ENCODE data around the gene FCRL6. TPM values are rescaled to one million over a fixed set of nuclear protein-coding genes. Genes with fewer than 3 reads are reported as not detected.
A peak's percentile ranks its signal among the peaks of the same experiment; 100 is the strongest.

Gene FCRL6, protein sequence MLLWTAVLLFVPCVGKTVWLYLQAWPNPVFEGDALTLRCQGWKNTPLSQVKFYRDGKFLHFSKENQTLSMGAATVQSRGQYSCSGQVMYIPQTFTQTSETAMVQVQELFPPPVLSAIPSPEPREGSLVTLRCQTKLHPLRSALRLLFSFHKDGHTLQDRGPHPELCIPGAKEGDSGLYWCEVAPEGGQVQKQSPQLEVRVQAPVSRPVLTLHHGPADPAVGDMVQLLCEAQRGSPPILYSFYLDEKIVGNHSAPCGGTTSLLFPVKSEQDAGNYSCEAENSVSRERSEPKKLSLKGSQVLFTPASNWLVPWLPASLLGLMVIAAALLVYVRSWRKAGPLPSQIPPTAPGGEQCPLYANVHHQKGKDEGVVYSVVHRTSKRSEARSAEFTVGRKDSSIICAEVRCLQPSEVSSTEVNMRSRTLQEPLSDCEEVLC
- not detected for polyA plus RNA-seq (2013, experiment 1 of 2; ENCODE audit: insufficient read length)
- not detected for polyA plus RNA-seq (2013, experiment 2 of 2; ENCODE audit: insufficient read length)

DNA sequence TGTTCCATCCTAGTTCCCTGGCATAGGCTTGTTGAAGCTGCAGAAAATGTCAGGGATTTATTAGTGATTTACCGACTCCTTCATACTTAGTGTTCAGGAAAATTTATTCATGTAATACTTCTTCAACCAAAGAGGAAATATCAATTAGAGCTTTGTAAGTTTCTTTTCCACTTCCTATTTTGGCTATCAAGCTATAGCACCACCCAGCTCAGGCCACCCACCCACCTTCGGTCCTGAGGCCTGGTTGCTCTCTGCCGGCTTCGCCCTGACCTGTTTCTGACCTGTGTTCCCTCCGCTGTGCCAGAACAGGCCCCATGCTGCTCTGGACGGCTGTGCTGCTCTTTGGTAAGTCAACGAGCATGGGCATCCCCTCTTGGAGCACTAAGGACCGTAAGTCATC is at the start of gene FCRL6:
Gene FCRL6, plus strand, starts transcription at position 250 of the 400 bp plus-strand sequence. Its CDS starts 65 bp downstream, at position 315.
- no peak for DNase-seq

DNA sequence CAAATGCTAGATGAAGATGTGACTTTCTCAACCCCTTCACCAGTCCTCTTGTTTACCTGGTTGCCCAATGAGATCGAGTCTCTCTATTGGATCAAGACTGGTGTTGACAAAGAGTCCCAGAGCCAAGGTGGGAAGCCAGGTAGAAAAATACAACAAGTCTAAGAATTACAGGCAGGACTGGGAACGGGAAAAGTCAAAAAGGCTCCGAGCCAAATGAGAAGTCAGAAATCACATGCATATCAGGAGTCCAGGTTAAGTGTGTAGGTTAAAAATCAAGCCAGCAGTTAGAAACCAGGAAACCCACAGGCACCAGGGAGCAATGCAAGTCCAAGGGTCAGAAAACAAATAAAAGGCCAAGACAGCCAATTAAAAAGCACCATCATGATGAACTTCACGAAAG is 48.8 kb upstream of the FCRL6 start:
- no peak for DNase-seq

DNA sequence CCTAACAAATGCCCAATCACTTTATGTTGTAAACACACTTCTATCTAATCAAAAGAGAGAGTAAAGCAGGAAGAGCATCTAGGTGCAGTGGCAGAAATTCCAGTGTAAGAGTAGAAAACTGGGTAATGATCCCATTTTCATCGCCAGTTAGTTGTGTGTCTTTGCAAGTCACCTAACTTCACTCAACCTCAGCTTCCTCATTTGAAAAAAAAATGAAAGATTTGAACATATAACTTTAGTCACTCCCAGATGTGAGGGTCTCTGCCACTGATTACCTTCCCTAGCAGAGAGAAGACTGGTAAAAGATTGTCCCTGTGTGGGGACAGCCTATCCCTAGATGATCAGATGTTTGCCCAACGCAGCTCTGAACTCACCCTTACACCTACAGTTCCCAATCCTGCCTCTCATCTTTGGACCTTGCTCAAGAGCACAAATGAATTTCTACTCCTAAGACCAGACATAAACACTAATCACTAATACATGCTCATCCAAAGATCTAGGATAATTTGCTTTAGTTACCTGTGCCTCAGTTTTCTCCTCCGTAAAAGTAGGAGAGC is 46.6 kb upstream of the FCRL6 start:
- no peak for DNase-seq

DNA sequence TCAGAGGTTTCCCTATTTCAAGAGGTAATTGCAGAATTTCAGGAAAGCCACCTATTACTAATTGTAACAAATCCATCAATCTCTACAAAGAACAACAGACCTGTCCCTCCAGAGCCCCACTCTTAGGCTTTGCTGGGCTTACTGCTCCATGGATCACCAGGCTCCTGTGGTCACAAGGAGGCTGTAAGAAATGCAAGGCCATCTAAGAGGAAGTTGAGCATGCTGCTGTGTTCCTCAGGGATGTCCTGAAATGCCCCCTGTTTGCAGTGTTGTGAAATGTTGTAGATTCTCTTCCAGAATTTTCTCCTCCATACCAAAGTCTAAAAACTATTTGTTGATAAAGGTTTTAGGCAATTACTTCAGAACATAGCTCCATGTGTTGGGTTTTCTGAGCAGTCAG is 45.8 kb upstream of the FCRL6 start:
- DNase-seq = no peak

DNA sequence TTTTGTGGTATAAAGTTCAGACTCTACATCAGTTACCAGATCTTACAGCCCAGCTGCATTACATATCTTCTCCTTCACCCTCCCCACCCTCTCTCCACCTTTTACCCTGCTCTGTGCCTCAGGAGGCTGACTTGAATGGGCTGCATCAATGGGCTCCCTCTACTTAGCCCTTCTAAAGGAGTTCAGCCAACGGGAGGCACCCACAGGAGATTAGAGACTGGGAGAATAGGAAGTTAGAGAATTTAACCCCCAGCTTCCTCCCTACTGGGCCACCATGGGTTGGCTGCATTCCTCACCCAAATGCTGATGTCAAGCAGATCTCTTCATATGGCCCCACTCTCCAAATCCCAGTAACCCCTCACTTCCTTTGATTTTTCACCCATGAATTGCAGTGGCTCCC is 38.5 kb upstream of the FCRL6 start:
- DNase-seq = no peak

DNA sequence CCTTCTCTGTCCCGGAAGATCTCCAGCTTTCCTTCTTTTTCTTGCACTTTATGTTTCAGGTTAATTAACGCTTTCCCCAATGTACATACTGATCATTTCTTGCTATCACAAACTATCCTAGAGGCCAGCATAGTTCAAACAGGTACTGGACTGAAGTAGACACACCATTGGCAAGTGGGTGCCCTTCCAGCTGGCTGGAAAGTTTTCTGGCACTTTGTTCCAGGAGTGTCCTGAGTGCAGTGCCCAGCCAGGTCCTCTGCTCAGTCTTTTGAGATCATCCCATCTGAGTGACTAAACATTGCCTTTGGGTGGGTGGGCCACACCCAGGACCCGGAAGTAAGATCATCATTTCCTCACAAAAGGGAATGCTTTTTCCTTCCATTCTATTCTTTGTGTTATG is 36.4 kb upstream of the FCRL6 start:
- DNase-seq = no peak

DNA sequence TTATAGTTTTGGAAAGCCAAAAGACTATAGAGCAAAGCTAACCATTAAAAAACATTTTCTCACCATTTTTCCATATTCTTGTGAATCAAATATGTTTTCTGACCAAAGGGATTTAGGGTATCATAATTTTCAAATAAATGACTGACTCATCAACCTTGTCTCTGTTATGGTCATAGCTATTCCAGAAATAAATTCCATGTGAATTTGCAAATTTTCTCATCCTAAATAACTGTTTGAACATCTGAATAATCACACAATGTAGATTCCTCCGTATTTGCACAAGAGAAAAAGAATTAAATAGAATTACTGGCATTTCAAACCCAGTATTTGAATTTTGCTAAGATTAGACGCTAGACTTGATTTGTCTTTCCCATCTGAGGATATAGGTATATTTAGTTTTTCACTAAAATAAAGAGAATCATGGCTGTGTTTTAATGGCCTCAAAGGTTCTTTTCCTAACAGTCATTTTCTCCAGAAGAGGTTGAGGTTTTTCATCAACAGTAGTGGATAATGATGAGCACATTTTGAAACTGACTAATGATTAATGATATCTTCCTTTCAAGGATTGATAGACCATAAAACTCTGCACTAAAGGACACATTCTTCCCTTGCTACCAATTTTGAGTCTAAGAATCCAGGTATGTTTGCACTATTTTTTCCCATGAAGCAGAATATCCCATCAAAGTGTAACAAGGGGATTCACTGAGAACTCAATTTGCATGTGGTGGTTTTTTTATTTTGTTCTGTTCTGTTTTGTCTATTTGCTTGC is 30.8 kb upstream of the FCRL6 start:
- DNase-seq = no peak

DNA sequence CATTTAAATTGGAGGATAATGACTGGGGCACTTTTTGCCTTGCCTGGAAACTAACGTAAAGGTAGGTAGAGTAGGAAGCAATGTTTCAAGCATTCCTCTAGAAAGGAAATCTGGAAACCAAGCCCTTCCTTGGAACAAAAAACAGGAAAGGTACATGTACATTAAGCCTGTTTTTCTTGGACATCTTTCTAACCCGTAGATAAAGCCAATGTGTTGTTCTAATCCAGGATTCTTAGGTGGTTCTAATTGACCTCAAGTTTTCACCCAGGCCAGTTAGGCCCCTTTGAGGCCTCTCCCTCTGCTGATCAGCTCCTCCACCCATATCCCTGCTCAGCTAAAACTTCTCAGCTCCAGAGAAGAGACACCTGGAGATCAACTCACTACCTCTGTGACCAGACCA is 27.7 kb upstream of the FCRL6 start:
- DNase-seq = no peak

DNA sequence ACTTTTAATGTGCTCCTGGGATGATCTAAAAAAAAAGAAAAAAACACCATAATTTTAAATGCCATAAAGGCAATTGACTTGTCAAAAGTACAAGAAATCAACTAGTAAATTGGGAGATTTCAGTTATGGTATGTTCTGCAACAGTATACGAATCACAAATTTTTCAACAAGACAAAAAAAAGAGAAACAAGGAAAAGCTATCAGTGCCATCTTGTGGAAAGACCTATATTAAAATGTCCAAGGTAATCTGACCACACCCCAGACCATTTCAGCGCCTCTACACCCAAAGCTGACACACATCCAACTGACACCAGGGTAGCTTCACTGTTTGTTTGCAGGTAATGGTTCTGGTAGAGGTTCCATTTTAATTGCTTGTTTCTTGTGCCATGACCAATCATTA is 26.4 kb upstream of the FCRL6 start:
- no peak for DNase-seq

DNA sequence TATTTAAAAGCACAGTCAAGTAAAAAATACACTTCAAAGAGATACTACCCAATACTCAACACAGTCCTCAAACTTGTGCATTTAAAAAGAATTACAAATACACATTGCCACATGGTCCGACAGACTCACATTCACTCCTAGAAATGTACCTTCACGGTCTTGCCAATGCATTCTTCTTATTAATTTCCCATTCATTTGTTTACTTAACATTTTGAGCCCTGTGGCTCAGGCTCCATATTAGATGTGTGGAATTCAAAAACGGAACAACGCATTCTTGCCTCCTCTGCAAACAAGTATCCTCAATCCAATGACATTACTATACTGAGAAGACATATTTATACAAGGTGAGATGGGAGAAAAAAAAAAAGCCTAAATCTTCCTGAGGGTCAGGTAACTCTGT is 23.9 kb upstream of the FCRL6 start:
- DNase-seq = no peak

DNA sequence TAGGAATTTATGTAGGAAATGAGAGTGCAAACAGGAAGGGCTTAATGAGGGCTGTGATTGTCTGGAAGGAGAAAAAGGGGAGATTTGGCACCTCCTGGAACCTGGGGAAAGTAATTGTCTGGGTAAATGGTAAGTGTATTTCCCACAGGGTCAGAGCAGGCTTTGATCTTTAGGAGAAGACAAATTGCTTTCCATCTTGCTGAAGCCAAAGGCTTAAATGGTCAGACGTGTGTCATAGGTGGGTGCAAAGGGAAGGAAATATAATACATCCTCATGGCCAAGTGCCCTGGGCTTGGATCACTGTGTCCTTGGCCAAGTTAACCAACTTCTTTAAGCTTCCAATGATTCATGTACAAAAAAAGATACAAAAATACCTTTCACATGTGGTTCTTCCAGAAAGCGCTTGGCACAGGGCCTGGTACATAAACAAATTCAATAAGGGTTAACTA is 22.7 kb upstream of the FCRL6 start:
- DNase-seq = peak; percentile 61

DNA sequence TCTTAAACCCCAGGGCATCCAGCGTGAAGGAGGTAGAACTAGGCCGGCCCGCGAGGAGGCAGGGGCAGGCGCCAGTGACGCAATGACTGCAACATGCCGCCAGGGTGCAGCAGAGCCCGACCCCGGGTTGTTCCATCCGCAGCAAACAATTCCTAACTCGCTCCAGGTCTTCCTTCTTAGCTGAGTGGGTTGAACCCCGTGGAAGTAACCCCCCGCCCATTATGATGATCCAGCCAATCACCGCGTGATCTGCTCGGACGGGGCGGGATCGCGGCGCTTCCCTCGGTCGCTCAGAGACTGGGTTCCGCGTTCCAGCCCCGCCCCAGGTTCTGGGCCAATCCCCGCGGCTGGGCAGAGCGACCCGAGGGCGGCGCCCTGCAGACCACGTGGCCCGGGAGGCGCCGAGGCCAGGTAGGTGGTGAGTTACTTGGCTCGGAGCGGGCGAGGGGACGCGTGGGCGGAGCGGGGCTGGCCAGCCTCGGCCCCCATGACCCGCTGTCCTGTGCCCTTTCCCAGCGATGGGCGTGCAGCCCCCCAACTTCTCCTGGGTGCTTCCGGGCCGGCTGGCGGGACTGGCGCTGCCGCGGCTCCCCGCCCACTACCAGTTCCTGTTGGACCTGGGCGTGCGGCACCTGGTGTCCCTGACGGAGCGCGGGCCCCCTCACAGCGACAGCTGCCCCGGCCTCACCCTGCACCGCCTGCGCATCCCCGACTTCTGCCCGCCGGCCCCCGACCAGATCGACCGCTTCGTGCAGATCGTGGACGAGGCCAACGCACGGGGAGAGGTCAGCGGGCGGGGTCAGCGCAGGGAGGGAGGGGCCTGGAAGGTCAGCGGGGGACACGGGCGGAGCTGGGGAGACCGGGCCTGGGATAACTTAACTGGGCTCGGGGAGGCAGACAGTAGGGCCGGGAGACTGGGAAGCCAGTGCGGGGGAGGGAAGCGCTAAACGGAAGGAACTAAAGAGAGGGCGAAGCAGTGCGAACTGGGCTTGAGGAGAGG is 21.3 kb upstream of the FCRL6 start, which contains the start of gene DUSP23:
Gene DUSP23, plus strand, starts transcription at position 380 of the 1,000 bp plus-strand sequence. Its CDS starts 139 bp downstream, at position 519.
- DNase-seq = peak; percentile 98

DNA sequence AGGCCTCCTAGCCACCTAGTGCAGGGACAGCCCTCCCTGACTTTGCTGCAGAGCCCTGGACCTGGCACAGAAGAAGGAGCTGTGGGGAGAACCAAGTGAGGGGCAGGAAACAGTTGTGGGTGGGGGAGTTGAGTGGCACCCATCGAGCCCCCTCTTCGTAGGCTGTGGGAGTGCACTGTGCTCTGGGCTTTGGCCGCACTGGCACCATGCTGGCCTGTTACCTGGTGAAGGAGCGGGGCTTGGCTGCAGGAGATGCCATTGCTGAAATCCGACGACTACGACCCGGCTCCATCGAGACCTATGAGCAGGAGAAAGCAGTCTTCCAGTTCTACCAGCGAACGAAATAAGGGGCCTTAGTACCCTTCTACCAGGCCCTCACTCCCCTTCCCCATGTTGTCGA is 20.2 kb upstream of the FCRL6 start:
- no peak for DNase-seq

DNA sequence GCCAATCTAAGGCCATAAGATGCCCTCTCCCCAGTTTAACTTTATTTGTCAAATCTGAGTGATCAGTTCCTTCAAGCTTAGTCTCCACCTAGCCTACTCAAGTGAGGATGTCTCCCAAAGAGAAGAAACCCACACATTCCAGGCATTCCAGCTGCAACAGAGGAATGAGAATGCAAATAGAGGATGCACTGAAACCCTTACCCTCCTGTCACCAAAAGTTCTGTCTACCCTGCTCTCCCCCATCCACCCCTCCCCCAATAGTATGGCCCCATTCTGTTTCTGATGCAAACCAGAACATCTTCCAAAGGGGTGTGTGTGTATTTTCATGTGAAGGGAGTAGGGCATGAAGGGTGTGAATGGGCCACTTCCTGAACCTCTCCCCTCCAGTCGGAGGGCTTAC is 18.4 kb upstream of the FCRL6 start:
- DNase-seq = peak; percentile 35

DNA sequence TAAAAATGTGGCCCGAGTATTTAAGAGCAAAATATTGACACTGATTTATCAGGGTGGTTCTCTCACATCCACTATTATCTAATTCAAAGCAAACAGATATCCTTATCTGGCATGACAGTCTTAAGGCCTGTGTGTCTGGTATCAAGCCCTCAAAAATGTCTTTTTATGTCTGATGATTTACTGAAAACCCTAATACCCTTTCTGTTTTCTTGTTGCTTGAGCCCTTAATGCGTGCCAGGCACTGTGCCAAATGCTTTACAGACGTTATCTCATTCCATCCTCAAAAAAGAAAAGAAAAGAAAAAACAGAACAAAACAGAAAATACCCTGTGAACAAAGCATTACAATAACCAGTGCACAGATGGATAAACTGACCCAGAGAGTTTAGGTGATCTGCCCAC is 15.7 kb upstream of the FCRL6 start:
- DNase-seq = no peak

DNA sequence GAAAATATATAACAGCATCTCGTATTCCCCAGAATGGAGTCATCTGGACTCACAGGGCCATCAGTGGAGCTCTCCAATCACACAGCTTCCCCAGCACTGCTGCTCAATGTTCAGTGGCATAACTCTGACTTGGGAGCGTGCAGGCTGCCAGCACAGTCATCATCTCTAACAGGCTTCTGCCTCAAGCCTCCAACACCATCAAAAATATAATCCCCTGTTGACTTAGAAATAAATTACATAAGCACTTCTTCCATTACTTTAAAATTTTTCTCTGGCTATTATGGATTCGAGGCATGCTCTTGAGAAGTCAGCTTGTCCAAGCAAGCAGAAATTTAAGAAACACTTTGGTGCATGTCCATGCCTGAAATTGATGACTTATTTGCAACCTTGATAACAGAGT is 15.2 kb upstream of the FCRL6 start:
- DNase-seq = peak; percentile 14

DNA sequence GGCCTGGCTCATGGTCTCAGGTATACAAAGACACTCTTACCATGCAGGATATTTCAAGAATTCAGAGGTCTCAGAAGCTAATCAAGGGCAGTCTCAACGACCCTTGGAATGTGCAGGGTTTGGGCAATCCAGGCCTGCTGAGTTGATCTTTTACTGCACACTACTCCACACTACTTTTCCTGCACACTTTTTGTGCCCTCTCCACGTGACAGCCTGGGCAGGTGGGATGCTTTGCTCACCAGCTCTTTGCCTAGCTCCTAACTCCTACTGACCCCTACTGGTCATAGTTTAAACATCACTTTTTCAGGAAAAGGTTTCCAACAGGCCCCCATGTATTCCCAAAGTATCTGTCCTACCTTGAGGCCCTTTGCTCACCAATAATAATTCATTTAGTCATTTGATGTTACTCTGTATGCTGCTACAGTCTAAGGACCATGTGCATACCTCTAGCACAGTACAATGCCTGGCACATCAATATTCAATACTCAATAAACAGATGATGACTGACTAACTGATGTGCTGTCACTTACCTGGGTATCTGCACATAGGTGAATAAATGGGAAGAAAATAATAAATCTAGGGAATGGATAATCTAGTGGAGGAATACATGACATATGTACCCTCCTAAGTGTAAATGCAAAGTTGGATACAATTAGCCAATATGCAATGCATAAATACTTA is 11.8 kb upstream of the FCRL6 start:
- DNase-seq = peak; percentile 6

DNA sequence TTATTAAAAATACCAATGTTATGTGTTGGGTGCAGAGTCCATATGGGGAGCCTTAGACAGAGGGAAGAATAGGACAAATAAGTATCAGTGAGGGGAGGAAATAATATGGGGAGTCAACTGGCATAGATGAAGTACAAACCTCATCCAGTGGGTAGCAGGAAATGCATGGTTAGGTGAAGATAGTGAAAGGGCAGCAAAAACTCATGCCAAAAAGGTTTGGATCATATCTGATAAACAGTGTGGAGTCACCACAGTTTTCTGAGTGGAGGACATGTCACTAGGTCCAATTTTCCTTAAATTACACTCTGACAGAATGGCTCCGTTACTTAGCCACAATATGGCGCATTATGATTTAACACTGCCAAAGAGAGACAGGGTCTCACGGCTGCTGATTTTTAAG is 11.1 kb upstream of the FCRL6 start:
- DNase-seq = no peak

DNA sequence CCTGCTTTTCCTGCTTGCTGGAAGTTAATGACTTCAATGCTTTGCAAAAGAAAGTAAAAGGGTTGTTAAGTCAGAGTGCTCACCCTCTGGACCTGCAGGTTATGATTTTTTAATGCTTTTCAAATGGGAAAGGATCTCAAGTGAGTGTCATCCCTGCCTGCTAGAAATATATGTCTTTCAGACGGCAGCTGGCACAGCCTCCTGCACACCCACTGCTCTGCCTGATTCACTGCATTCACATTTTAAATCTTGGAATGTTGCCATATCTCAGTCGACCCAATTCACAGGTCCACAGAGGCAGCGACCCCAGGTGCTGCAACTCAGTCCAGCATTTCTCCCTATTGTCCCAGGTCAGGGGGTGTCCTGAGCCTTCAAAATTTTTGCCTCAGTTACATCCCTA is 10.7 kb upstream of the FCRL6 start:
- DNase-seq = no peak

DNA sequence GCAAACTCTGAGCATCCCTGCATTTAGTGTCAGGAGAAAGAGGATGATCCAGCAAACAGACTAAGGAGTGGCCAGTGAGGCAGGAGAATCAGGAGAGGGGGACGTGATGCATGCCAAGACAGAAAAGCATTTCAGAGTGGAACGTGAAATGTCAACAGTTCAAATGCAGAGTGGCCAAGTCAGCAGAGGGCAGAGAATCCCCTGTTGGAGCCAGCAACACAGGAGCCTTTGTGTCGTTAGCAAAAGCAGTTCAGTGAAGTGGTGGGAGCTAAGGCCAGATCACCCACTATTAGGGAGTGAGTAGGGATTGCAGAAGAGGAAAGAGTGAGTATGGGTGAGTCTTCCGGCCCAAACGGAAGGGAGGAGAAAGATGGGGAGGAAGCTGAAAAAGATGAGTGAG is 6.6 kb upstream of the FCRL6 start:
- no peak for DNase-seq

DNA sequence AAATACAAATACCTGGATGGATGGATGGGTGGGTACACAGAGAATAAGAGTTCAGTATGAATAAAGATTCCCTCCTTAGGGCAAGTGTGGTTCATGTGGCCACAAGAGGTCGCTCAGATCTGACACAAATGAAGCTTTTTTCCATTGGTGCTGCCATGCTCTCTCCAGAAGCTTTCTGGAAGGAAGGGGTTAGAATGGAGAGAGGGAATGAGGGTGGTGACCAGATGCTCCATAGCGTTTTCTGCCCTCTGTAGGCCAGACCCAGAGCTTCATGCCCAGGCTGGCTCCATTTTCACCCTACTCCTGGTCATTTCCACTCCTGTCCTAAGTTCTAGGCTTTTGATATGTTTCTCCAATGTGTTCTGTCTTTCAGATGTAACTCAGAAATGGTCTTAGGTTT is 3.3 kb upstream of the FCRL6 start:
- DNase-seq = peak; percentile 81

All from fibroblast of skin of abdomen (primary cell).